Gastroesophageal sphincter (tissue), 4 donors: Measurements from ENCODE around the gene NEDD9. TPM values are rescaled to one million over a fixed set of nuclear protein-coding genes. Genes with fewer than 3 reads are reported as not detected.

Source experiments
- ATAC-seq: fragments of 150-250 bp; one replicate; pipeline ENCODE4 v1.9.1; 2016; ENCODE audit warnings: mild to moderate bottlenecking, moderate library complexity
- H3K27ac ChIP-seq, 4 donors: fragments of 200-600 bp; sonication (generic) in 3 of 4; 1 replicate in 3 of 4; 2 replicates in 1 of 4; pipeline ENCODE4 v1.5.1; 2016 to 2019
- H3K27me3 ChIP-seq: fragments of 200-600 bp; sonication (generic); one replicate; pipeline ENCODE4 v1.5.1; 2019
- H3K36me3 ChIP-seq, 2 donors: fragments of 200-600 bp; sonication (generic); one replicate each; pipeline ENCODE4 v1.5.1; 2019; ENCODE audit warnings: control low read depth in 1 of 2
- H3K4me1 ChIP-seq, 3 donors: fragments of 200-600 bp; sonication (generic); 1 replicate in 2 of 3; 2 replicates in 1 of 3; pipeline ENCODE4 v1.5.1; 2016 to 2019; ENCODE audit warnings: control low read depth in 2 of 3
- H3K4me3 ChIP-seq, 2 donors: fragments of 200-600 bp; sonication (generic); one replicate each; pipeline ENCODE4 v1.5.1; 2019; ENCODE audit warnings: mild to moderate bottlenecking in 1 of 2, moderate library complexity in 1 of 2
- H3K9me3 ChIP-seq, 3 donors: fragments of 200-600 bp; sonication (generic); one replicate each; pipeline ENCODE4 v1.5.1; 2017 to 2019; ENCODE audit warnings: control low read depth in 2 of 3
- EP300 ChIP-seq: sonication (generic); formaldehyde crosslinking; IDR thresholded peaks from one replicate; pipeline ENCODE4 v1.6.1; 2017; ENCODE audit warnings: antibody characterized with exemption, mild to moderate bottlenecking
- POLR2A ChIP-seq, 2 donors: fragments of 450-650 bp; IDR thresholded peaks; one replicate each; pipeline ENCODE4 v1.6.1; 2017; ENCODE audit warnings: antibody characterized with exemption in 2 of 2, mild to moderate bottlenecking in 2 of 2, moderate library complexity in 1 of 2
- POLR2AphosphoS5 ChIP-seq: sonication (generic); formaldehyde crosslinking; IDR thresholded peaks from one replicate; pipeline ENCODE4 v1.6.1; 2017; ENCODE audit warnings: antibody characterized with exemption
- WGBS, 2 donors: methylation state at CpG; one replicate each; pipeline ENCODE4 v1.1.5; 2018; ENCODE audit warnings: low coverage in 1 of 2; 5-methylcytosine and 5-hydroxymethylcytosine counted together
- total RNA-seq, 4 donors: library from RNA; depleted of rRNA; stranded (reverse); fragments of >200 nt; gene quantifications; one replicate each; pipeline ENCODE4 v1.1.0, GENCODE V29; 2016
- TF ChIP-seq, protein P1 (sequence below), 4 experiments: fragments of 200-600 bp in 2 of 4; fragments of 450-650 bp in 2 of 4; sonication (generic) in 1 of 4; IDR thresholded peaks; one replicate each; pipeline ENCODE4 v1.5.1; 2017 to 2019; ENCODE audit warnings: antibody characterized with exemption in 4 of 4, mild to moderate bottlenecking in 2 of 4, moderate library complexity in 2 of 4

The NEDD9 gene
- total RNA-seq, 4 donors from 2014 or later = 13.1 to 42.7 (median 26.7) TPM

DNA sequence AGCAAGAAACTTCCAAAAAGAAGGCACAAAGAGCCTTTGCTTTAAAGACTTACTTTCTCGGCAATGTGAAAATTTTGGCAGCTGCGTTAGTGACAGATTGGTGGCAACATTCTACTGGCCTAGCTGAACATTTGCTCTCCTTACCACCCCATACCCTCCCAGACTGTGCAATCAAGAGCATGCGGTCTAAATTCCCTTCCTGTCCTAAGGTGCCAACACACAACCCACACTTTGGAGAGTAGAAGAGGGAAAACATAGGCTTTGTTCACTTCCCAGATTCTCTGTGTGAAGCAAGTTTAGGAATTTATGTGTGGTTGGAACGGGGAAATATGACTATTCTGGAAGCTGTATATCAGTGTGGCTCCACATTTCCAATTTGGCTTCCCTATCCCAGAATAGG lies 29.8 kb upstream of the NEDD9 start:
- peak overlapping the region in 1 of 4 donors; percentile 70 for H3K27ac ChIP-seq
- ATAC-seq = no peak
- H3K27me3 ChIP-seq = no peaks in the 10 kb centered on the region

DNA sequence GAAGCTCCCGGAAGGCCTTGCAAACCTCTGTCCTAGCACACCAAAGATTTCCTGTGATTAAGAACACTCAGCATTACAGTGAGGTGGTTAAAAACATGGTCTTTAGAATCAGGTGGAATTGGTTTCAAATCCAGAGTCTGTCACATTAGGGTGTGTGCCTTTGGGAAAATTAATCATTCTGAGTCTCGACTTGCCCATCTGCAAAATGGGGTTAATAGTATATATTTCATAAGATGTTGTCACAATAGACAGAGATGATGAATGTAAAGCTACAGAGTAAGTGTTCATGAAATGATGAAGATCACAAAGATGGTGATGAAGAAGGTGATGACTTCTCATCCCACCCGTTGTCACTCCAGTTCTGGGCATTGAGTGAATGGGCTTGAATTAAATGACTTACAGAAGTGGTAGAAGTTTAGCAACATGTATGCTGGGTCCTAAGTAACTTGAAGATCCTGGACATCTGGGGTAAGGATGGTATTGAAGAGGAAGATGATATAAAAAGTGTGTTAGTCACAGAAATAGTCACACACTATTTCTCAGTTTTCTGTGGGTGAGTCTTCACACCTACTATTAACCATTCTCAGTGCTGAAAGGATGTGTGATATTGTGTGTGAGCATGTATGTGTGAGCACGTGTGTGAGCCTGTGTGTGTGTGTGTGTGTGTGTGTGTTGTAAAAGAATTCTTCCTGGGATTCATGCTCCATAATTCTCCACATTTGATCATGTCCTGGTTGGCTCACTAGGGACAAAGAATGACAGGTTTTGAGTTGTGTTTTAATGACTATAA lies 28.0 kb upstream of the NEDD9 start:
- no peak for ATAC-seq
- Histone ChIP-seq H3K27me3 (no peaks in the 10 kb centered on the region), H3K4me3 (no peak overlapping the region), H3K36me3 (no peaks in the 10 kb centered on the region), H3K9me3 (no peaks in the 10 kb centered on the region), H3K27ac (no peak overlapping the region), H3K4me1 (peaks cover 0 to 24% (median 4%) of the 10 kb centered on the region in 3 donors)
- 79 to 94% methylated on average over 4 of the region's 4 CpGs for WGBS, 2 donors
- TF ChIP-seq EP300 (no peak), POLR2A (IDR thresholded peaks at IDR 0.05) (no peak)

More for the DNA sequence above, 29.8 kb upstream of the NEDD9 start:
- no peaks in the 10 kb centered on the region for H3K9me3 ChIP-seq
- no peak overlapping the region for H3K4me3 ChIP-seq
- TF ChIP-seq POLR2AphosphoS5 = no peak
- TF ChIP-seq EP300 = no peak
- TF ChIP-seq, protein P1, sequence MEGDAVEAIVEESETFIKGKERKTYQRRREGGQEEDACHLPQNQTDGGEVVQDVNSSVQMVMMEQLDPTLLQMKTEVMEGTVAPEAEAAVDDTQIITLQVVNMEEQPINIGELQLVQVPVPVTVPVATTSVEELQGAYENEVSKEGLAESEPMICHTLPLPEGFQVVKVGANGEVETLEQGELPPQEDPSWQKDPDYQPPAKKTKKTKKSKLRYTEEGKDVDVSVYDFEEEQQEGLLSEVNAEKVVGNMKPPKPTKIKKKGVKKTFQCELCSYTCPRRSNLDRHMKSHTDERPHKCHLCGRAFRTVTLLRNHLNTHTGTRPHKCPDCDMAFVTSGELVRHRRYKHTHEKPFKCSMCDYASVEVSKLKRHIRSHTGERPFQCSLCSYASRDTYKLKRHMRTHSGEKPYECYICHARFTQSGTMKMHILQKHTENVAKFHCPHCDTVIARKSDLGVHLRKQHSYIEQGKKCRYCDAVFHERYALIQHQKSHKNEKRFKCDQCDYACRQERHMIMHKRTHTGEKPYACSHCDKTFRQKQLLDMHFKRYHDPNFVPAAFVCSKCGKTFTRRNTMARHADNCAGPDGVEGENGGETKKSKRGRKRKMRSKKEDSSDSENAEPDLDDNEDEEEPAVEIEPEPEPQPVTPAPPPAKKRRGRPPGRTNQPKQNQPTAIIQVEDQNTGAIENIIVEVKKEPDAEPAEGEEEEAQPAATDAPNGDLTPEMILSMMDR (IDR thresholded peaks at IDR 0.05) = no peak
- TF ChIP-seq POLR2A (IDR thresholded peaks at IDR 0.05) = no peak
- peaks cover 0 to 24% (median 4%) of the 10 kb centered on the region in 3 donors for H3K4me1 ChIP-seq
- no peaks in the 10 kb centered on the region for H3K36me3 ChIP-seq
- WGBS, 2 donors = 73 to 85% methylated on average over 4 of the region's 4 CpGs

DNA sequence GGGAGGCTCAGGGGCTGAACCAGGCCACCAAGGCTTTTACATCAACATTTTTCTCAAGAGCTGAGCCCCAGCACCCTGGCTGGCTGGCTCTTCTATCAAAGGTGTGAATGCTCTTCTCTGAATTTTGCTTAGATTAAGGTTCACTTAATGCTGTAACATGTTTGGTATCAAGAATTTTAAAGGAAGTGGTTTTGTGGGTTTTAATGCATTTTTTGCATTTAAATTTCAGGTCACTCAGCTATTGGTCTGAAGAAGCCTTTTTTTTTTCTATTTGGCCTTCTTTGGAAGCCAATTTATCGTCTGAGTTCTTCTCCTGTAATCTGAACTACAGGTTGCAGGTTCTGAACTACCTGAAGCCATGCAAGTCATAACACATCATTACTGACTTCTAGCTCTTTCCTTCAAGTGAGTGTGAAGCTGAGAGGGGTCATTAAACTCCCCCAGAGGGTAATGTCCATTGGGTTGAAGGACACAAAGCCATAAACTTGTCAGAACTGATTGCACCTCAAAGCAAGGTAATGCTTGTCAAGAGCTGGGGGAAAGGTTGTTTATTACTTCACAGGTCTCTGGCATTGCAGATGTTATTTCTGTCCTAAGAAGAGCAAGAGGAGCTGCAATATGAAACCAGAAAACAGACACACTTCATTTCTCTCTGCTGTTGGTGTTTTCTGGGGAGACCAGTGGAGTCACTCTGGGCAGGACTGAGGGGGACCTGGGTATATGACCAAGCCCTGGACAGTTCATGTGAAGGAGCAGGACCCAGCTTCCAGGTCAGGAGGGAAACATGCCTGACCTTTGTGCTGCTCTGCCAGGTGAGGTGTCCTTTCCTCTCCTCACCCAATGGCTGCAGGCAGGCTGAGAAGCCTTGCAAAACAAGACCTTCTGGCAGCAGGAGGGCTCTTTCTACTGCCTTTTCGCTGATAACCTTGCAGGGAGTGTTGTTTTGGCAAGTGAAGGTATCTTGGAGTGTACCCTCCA lies 26.1 kb upstream of the NEDD9 start:
- WGBS, 2 donors = 76 to 100% methylated on average over 1 to 2 of the region's 2 CpGs
- peaks cover 0 to 18% (median 4%) of the 10 kb centered on the region in 3 donors for H3K4me1 ChIP-seq
- H3K4me3 ChIP-seq = no peak overlapping the region
- no peak for TF ChIP-seq EP300
- TF ChIP-seq POLR2AphosphoS5 = no peak
- TF ChIP-seq, protein P1 (IDR thresholded peaks at IDR 0.05) = no peak
- TF ChIP-seq POLR2A (IDR thresholded peaks at IDR 0.05) = no peak
- no peak overlapping the region for H3K27ac ChIP-seq
- ATAC-seq = no peak
- H3K36me3 ChIP-seq = no peaks in the 10 kb centered on the region
- H3K27me3 ChIP-seq = no peaks in the 10 kb centered on the region
- no peaks in the 10 kb centered on the region for H3K9me3 ChIP-seq

DNA sequence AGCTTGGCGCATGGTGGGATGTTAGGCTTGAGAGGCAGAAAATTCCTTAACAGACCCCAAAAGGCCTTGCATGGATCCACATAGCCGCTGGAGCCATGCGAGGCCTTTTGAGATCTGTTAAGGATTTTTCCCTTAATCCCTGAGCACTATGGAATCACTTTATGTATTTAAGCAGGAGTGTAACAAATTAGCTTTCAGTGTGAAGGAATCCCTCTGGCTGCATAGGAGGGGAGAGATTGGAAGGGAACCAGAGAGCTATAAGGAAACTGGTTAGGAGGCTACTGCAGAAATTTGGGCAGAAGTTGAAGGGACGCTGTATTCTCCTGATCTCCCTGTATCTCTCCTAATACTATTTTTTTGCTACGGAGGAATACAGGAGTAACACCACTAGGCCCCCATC lies 23.1 kb upstream of the NEDD9 start:
- ATAC-seq = no peak
- H3K9me3 ChIP-seq = no peaks in the 10 kb centered on the region
- no peak overlapping the region for H3K27ac ChIP-seq
- H3K36me3 ChIP-seq = no peaks in the 10 kb centered on the region
- no peaks in the 10 kb centered on the region for H3K27me3 ChIP-seq
- WGBS, 2 donors = 81 to 96% methylated on average over 5 of the region's 5 CpGs
- TF ChIP-seq EP300 (no peak), POLR2A (IDR thresholded peaks at IDR 0.05) (no peak), POLR2AphosphoS5 (no peak)
- TF ChIP-seq, protein P1 (IDR thresholded peaks at IDR 0.05) = no peak
- no peak overlapping the region for H3K4me3 ChIP-seq
- peaks cover 9 to 19% (median 13%) of the 10 kb centered on the region in 3 donors for H3K4me1 ChIP-seq

DNA sequence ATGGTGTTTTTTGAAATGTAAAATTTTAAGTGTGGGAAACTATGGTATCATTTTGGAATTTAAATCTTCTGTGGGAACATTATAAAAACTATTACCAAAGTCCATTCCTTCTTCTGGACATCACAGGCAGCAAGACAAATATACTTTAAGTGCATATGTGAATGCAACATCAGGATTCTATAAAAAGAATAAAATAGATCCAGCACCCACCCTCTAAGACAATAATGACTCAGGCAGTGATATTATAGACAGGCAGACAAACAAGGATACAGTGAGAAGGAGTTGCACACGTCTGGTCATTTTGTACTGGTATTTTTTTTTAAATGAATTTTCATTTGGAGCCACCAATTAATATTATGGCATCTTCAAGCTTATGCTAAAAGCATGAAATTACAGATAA lies 21.1 kb upstream of the NEDD9 start:
- Histone ChIP-seq H3K36me3 (no peaks in the 10 kb centered on the region), H3K4me1 (peaks cover 9 to 20% (median 13%) of the 10 kb centered on the region in 3 donors), H3K4me3 (no peak overlapping the region), H3K9me3 (no peaks in the 10 kb centered on the region), H3K27ac (no peak overlapping the region), H3K27me3 (no peaks in the 10 kb centered on the region)
- WGBS, 2 donors = 71 to 92% methylated on average over 1 of the region's 1 CpG
- TF ChIP-seq POLR2A (IDR thresholded peaks at IDR 0.05) (no peak), POLR2AphosphoS5 (no peak), EP300 (no peak)
- TF ChIP-seq, protein P1 (IDR thresholded peaks at IDR 0.05) = no peak
- no peak for ATAC-seq
